GM21390 (cell line): ENCODE data around the gene PYGB.
"Not testable (repeated sequence)": the region's sequence is repeated elsewhere in the genome, so short reads cannot be mapped to it uniquely, and the experiment has no call there.

Experiments
- ATAC-seq: cut with Tn5 transposase; IDR thresholded peaks from one replicate; pipeline ENCODE4 v1.9.1; 2021; ENCODE audit not compliant: unreplicated experiment

Gene PYGB

GRCh38 chr20:25325997-25326396, 78.1 kb downstream of the PYGB start:
- ATAC-seq = no peak

- no peak for ATAC-seq
These were observed 79.8 kb downstream of the PYGB start for GRCh38 chr20:25327521-25328235.

GRCh38 chr20:25328954-25329498, 81.1 kb downstream of the PYGB start:
- ATAC-seq = no peak

GRCh38 chr20:25334972-25335371, 87.1 kb downstream of the PYGB start:
- ATAC-seq = not testable (repeated sequence)

- no peak for ATAC-seq
These were observed 88.9 kb downstream of the PYGB start for GRCh38 chr20:25336561-25337422.

- no peak for ATAC-seq
These were observed 90.5 kb downstream of the PYGB start for GRCh38 chr20:25338112-25339023.

GRCh38 chr20:25339608-25340007, 91.7 kb downstream of the PYGB start:
- no peak for ATAC-seq

GRCh38 chr20:25340380-25340779, 92.5 kb downstream of the PYGB start:
- ATAC-seq = no peak

- ATAC-seq = no peak
These were observed 94.1 kb downstream of the PYGB start for GRCh38 chr20:25341716-25342680.

GRCh38 chr20:25344634-25345033, 96.7 kb downstream of the PYGB start:
- no peak for ATAC-seq

GRCh38 chr20:25345721-25346120, 97.8 kb downstream of the PYGB start:
- no peak for ATAC-seq

GRCh38 chr20:25346349-25346748, 98.5 kb downstream of the PYGB start:
- ATAC-seq = no peak
